Omental fat pad (tissue), 4 donors: ENCODE measurements around the gene TTYH2. TPM values are rescaled to one million over a fixed set of nuclear protein-coding genes. Genes with fewer than 3 reads are reported as not detected.

Source experiments
- ATAC-seq: fragments of 150-250 bp; one replicate; pipeline ENCODE4 v1.9.1; 2016; ENCODE audit warnings: mild to moderate bottlenecking, moderate library complexity; ENCODE audit not compliant: low FRiP score
- DNase-seq: peaks from one replicate; pipeline ENCODE4 v3.0.0-alpha.2; 2019; ENCODE audit warnings: low spot score
- total RNA-seq, 4 donors: library from RNA; depleted of rRNA; stranded (reverse); fragments of >200 nt; gene quantifications; one replicate each; pipeline ENCODE4 v1.1.0, GENCODE V29; 2016
- TF ChIP-seq, protein P1 (sequence below), 3 donors: fragments of 450-650 bp; IDR thresholded peaks; one replicate each; pipeline ENCODE4 v1.5.1; 2016 to 2017; ENCODE audit warnings: antibody characterized with exemption in 3 of 3, mild to moderate bottlenecking in 3 of 3, moderate library complexity in 2 of 3

Gene TTYH2
- total RNA-seq, 4 donors from 2014 or later = 5.9 to 9.0 (median 7.9) TPM

DNA sequence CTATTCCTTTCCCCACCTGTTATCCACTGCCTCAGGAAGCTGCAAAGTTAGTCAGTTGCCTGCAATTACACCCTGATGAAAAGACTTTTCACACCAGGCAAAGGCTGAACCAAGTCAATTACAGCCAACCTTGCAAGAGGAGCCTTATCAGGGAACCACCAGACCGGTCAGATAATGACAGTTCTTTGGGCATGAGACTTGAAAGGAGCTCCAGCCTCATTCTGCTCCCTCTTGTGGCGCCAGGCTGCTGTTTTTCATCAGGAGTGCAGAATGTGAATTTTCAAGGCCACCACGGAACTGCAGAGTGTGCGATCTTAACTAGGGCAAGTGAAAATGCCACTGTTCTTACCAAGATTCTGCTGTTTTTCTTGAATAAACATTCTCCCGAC is 83.2 kb downstream of the TTYH2 start:
- ATAC-seq = peak; percentile 86
- TF ChIP-seq, protein P1, sequence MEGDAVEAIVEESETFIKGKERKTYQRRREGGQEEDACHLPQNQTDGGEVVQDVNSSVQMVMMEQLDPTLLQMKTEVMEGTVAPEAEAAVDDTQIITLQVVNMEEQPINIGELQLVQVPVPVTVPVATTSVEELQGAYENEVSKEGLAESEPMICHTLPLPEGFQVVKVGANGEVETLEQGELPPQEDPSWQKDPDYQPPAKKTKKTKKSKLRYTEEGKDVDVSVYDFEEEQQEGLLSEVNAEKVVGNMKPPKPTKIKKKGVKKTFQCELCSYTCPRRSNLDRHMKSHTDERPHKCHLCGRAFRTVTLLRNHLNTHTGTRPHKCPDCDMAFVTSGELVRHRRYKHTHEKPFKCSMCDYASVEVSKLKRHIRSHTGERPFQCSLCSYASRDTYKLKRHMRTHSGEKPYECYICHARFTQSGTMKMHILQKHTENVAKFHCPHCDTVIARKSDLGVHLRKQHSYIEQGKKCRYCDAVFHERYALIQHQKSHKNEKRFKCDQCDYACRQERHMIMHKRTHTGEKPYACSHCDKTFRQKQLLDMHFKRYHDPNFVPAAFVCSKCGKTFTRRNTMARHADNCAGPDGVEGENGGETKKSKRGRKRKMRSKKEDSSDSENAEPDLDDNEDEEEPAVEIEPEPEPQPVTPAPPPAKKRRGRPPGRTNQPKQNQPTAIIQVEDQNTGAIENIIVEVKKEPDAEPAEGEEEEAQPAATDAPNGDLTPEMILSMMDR (IDR thresholded peaks at IDR 0.05) = peak in 1 of 3 donors; percentile 25
- no peak for DNase-seq

DNA sequence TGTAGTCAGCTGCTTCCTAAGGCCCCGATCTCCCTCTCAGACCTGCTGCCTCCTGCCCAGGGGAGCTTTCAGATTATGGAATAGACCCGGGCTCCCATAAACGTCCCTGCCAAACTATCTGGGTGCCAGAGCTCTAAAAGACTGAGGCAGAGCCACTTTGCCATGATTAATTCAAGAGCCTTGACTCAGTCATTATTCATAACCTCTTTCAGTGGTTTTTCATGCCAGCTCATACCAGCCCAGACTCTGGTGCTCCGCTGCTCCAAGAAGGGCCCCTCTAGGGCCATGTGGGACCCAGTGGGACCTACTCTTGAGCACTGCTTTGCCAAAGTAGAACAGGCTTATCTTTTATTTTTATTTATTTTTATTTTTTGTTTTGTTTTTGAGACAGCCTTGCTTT is 84.6 kb downstream of the TTYH2 start:
- ATAC-seq = no peak
- TF ChIP-seq, protein P1 (IDR thresholded peaks at IDR 0.05) = no peak
- no peak for DNase-seq

DNA sequence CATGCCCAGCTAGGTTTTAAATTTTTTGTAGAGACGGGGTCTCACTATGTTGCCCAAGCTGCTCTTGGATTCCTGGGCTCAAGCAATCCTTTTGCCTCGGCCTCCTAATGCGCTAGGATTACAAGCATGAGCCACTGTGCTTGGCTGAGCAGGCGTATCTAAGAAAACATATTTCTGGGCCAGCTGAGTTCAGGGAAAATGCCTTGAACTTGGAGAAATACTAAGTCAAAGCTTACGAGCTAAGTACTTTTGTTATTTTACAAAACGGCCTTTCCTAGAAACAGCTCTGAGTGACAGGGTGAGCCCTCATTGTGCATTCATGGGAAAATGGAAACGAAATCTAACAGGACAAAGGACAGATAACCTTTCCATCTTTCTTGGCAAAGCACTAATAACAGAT is 85.4 kb downstream of the TTYH2 start:
- no peak for ATAC-seq
- TF ChIP-seq, protein P1 (IDR thresholded peaks at IDR 0.05) = no peak
- no peak for DNase-seq

DNA sequence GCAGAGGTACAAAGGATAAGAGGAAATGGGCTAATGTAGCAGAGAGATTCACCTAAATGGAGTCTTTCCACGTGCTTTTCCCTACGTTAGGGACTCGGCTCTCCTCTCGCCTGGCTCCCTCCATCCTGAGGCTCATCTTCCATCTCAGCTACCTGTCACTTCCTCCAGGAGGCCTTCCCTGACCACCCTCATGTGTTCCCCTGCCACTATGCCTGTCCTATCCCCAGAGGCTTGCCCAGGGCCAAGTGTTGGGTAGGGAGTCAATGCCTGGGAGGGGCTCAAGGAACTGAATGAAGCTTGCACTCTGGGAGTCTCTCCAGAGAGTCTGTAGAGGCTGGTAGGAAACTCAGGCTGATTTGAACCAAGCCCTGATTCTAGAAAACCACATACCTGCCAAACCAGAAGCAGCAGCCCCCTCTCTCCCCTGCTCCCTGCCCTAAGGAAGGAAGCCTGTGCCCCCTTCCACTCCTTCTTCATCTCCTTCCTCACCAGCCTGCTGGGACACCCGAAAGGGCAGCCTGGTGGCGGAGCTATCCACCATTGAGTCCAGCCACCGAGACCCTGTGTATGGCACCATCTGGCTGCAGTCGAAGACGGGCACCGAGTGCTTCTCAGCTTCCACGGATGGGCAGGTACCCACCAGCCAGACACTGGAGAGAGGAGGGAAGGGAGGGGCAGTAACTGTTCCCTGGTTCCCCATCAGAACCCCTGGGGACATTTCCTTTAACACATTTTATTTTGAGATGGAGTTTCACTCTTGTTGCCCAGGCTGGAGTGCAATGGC is 86.0 kb downstream of the TTYH2 start:
- ATAC-seq (no peak), DNase-seq (no peak)
- TF ChIP-seq, protein P1 (IDR thresholded peaks at IDR 0.05) = no peak

DNA sequence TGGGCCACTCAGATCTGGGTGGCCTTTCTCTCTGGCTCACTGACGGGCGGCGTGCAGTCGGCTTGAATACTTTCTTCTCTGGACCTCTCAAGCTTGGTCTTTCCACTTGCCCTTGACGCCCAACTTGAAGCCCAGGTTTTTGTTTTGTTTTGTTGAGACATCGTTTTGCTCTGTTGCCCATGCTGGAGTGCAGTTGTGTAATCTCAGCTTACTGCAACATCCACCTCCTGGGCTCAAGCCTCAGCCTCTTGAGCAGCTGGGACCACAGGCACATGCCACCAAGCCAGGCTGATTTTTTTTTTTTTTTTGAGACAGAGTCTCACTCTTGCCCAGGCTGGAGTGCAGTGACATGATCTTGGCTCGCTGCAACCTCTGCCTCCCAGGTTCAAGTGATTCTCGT is 89.9 kb downstream of the TTYH2 start:
- no peak for DNase-seq
- TF ChIP-seq, protein P1 (IDR thresholded peaks at IDR 0.05) = no peak
- ATAC-seq = no peak

DNA sequence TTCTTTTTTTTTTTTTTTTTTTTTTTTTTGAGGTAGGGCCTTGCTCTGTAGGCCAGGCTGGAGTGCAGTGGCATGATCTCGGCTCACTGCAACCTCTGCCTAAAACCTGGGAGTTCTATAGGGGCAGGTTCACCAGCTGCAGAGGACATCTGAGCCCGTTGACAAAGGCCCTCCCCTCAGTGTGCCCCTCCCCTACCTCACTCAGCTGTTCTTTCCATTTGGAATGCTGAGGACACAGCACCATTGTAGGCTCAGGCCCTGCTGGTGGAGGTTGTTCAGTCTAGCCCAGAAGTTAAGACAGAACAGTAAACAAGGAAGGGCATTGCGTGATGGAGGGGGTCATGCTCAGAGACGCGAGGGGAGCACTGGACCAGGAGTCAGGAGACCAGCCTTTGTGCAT is 90.8 kb downstream of the TTYH2 start:
- TF ChIP-seq, protein P1 (IDR thresholded peaks at IDR 0.05) = no peak
- ATAC-seq (no peak), DNase-seq (no peak)
